ENCODE measurements around the gene TENM4.

GRCh38 chr11:78786746-78787145, 654.1 kb downstream of the TENM4 start:
- TF ChIP-seq ZFP30 (CRISPR knock-in tag; IDR thresholded peaks at IDR 0.05) (no peak), CSDC2 (CRISPR knock-in tag; IDR thresholded peaks at IDR 0.05) (no peak), ZFP3 (CRISPR knock-in tag; IDR thresholded peaks at IDR 0.05) (no peak), PATZ1 (CRISPR knock-in tag; IDR thresholded peaks at IDR 0.05; ENCODE audit: borderline replicate concordance) (no peak), RARB (CRISPR knock-in tag; IDR thresholded peaks at IDR 0.05) (no peak), CREB5 (CRISPR knock-in tag; IDR thresholded peaks at IDR 0.05; ENCODE audit: low read depth) (no peak), PPARA (CRISPR knock-in tag; IDR thresholded peaks at IDR 0.05; ENCODE audit: borderline replicate concordance) (no peak), BACH2 (CRISPR knock-in tag; IDR thresholded peaks at IDR 0.05; ENCODE audit: borderline replicate concordance) (no peak), ESRRG (CRISPR knock-in tag; IDR thresholded peaks at IDR 0.05) (no peak), ARNTL (CRISPR knock-in tag; IDR thresholded peaks at IDR 0.05; ENCODE audit: borderline replicate concordance, low read depth) (no peak)
